ENCODE measurements around the gene HSPB1.
"Not testable (repeated sequence)": the region's sequence is repeated elsewhere in the genome, so short reads cannot be mapped to it uniquely, and the experiment has no call there.

HSPB1 gene

GRCh38 chr7:76302347-76303201, at the start of gene HSPB1:
Gene HSPB1, plus strand, starts transcription at chr7:76302673. Its CDS starts 40 bp downstream, at chr7:76302713.
- peak; percentile 79 for DNase-seq (ENCODE audit: low spot score)

GRCh38 chr7:76254781-76255180, 47.7 kb upstream of the HSPB1 start:
- no peak for DNase-seq (ENCODE audit: low spot score)

GRCh38 chr7:76257973-76258372, 44.5 kb upstream of the HSPB1 start:
- no peak for DNase-seq (ENCODE audit: low spot score)

- no peak for DNase-seq (ENCODE audit: low spot score)
These were observed 43.1 kb upstream of the HSPB1 start for GRCh38 chr7:76259124-76260093.

GRCh38 chr7:76260171-76260703, 42.2 kb upstream of the HSPB1 start:
- peak; percentile 65 for DNase-seq (ENCODE audit: low spot score)

- no peak for DNase-seq (ENCODE audit: low spot score)
These were observed 41.1 kb upstream of the HSPB1 start for GRCh38 chr7:76261329-76261728.

- no peak for DNase-seq (ENCODE audit: low spot score)
These were observed 40.5 kb upstream of the HSPB1 start for GRCh38 chr7:76261931-76262330.

GRCh38 chr7:76262683-76263402, 39.6 kb upstream of the HSPB1 start:
- no peak for DNase-seq (ENCODE audit: low spot score)

GRCh38 chr7:76265299-76265698, 37.2 kb upstream of the HSPB1 start:
- no peak for DNase-seq (ENCODE audit: low spot score)

- no peak for DNase-seq (ENCODE audit: low spot score)
These were observed 35.2 kb upstream of the HSPB1 start for GRCh38 chr7:76267107-76267893.

- no peak for DNase-seq (ENCODE audit: low spot score)
These were observed 34.6 kb upstream of the HSPB1 start for GRCh38 chr7:76267894-76268183.

GRCh38 chr7:76268376-76268775, 34.1 kb upstream of the HSPB1 start:
- no peak for DNase-seq (ENCODE audit: low spot score)

- no peak for DNase-seq (ENCODE audit: low spot score)
These were observed 32.6 kb upstream of the HSPB1 start for GRCh38 chr7:76269895-76270294.

GRCh38 chr7:76271384-76271783, 31.1 kb upstream of the HSPB1 start:
- not testable (repeated sequence) for DNase-seq (ENCODE audit: low spot score)

GRCh38 chr7:76272142-76272541, 30.3 kb upstream of the HSPB1 start:
- DNase-seq (ENCODE audit: low spot score): no peak

- DNase-seq (ENCODE audit: low spot score): no peak
These were observed 29.5 kb upstream of the HSPB1 start for GRCh38 chr7:76272851-76273497.

- no peak for DNase-seq (ENCODE audit: low spot score)
These were observed 29.0 kb upstream of the HSPB1 start for GRCh38 chr7:76273503-76273902.

- DNase-seq (ENCODE audit: low spot score): no peak
These were observed 23.9 kb upstream of the HSPB1 start for GRCh38 chr7:76278540-76278939.

GRCh38 chr7:76280408-76280807, 22.1 kb upstream of the HSPB1 start:
- DNase-seq (ENCODE audit: low spot score): no peak

GRCh38 chr7:76281006-76281705, 21.3 kb upstream of the HSPB1 start:
- DNase-seq (ENCODE audit: low spot score): no peak

Data from germinal center (tissue), 1 donor.